CD4-positive, alpha-beta T cell (primary cell): ENCODE results near the gene SNTG2. TPM values are rescaled to one million over a fixed set of nuclear protein-coding genes. Genes with fewer than 3 reads are reported as not detected.

ENCODE experiments used
- ATAC-seq: fragments of 200-7000 bp; cut with Tn5 transposase; one replicate; pipeline ENCODE4 v1.10.0; 2022; ENCODE audit warnings: mild to moderate bottlenecking; ENCODE audit not compliant: poor library complexity
- CTCF ChIA-PET: fragments of 350-600 bp; sonication (Branson Sonifier 250); formaldehyde crosslinking; loops from one replicate; lab custom pipeline; 2021; ENCODE audit warnings: antibody characterized with exemption, inconsistent platforms; lab: Charles Lee
- POLR2A ChIA-PET: fragments of 350-600 bp; sonication (Branson Sonifier 250); formaldehyde crosslinking; loops from one replicate; lab custom pipeline; 2021; ENCODE audit warnings: antibody characterized with exemption, inconsistent platforms; lab: Charles Lee
- DNase-seq, 14 experiments: peaks; one replicate each; pipeline ENCODE4 v3.0.0-alpha.2; 2013 to 2020; ENCODE audit warnings: mixed read lengths in 2 of 14
- H3K27ac ChIP-seq, 2 donors: one replicate each; pipeline versions ENCODE4 v1.5.1 to v1.7.0; 2013; ENCODE audit warnings: low read length in 2 of 2, low read depth in 1 of 2, mild to moderate bottlenecking in 1 of 2
- H3K27me3 ChIP-seq, 2 experiments: 1 replicate in 1 of 2; 2 replicates in 1 of 2; pipeline versions ENCODE4 v1.6.1 to v1.7.0; 2013; ENCODE audit warnings: low read length in 2 of 2, control low read depth in 1 of 2, mild to moderate bottlenecking in 1 of 2, moderate library complexity in 1 of 2; ENCODE audit not compliant: insufficient read depth in 2 of 2, control insufficient read depth in 1 of 2
- H3K36me3 ChIP-seq: one replicate; pipeline ENCODE4 v1.6.1; 2013; ENCODE audit warnings: low read length, control low read depth; ENCODE audit not compliant: insufficient read depth
- H3K4me1 ChIP-seq: one replicate; pipeline ENCODE4 v1.6.1; 2013; ENCODE audit warnings: low read length, control low read depth; ENCODE audit not compliant: insufficient read depth
- H3K4me3 ChIP-seq: one replicate; pipeline ENCODE4 v1.5.1; 2013; ENCODE audit warnings: mild to moderate bottlenecking, low read length, moderate library complexity
- H3K9me3 ChIP-seq, 2 experiments: 1 replicate in 1 of 2; 2 replicates in 1 of 2; pipeline versions ENCODE4 v1.6.1 to v1.7.0; 2013; ENCODE audit warnings: low read length in 2 of 2, mild to moderate bottlenecking in 2 of 2, control low read depth in 1 of 2, moderate library complexity in 1 of 2; ENCODE audit not compliant: control insufficient read depth in 1 of 2, insufficient read depth in 1 of 2
- H3K27ac Mint-ChIP-seq: one replicate; pipeline ENCODE4 v1.8.0; 2020; ENCODE audit warnings: mixed read lengths
- H3K27me3 Mint-ChIP-seq: one replicate; pipeline ENCODE4 v1.8.0; 2021; ENCODE audit warnings: mixed read lengths
- H3K36me3 Mint-ChIP-seq: one replicate; pipeline ENCODE4 v1.8.0; 2021; ENCODE audit warnings: low read depth, mixed read lengths
- H3K4me1 Mint-ChIP-seq: one replicate; pipeline ENCODE4 v1.8.0; 2021; ENCODE audit warnings: low read depth, mixed read lengths
- H3K4me3 Mint-ChIP-seq: one replicate; pipeline ENCODE4 v1.8.0; 2020; ENCODE audit warnings: mild to moderate bottlenecking, mixed read lengths
- H3K9me3 Mint-ChIP-seq: one replicate; pipeline ENCODE4 v1.8.0; 2020; ENCODE audit warnings: mixed read lengths
- CTCF ChIP-seq: fragments of 200-600 bp; IDR thresholded peaks from one replicate; pipeline ENCODE4 v1.8.0; 2022; ENCODE audit warnings: antibody characterized with exemption, mild to moderate bottlenecking
- intact Hi-C, 2 experiments: fragments of 100-400 bp; cut with DNase I in 1 of 2; cut with micrococcal nuclease in 1 of 2; formaldehyde crosslinking; loops; one replicate each; pipeline versions ENCODE4 v1.15.1 to v1.9.0; 2023 to 2025; cut with DNase I, micrococcal nuclease
- total RNA-seq, 174 experiments: library from RNA in 2 of 174; stranded (reverse) in 2 of 174; gene quantifications; one replicate each; pipeline ENCODE4 v1.2.3 and lab custom pipeline; 2021 to 2026

SNTG2 gene
- total RNA-seq, 2 experiments from 2014 or later = 1.1 to 1.5 TPM

GRCh38 chr2:1037066-1037465 lies 86.4 kb downstream of the SNTG2 start:
- Mint-ChIP-seq H3K4me3 (no peak overlapping the region), H3K9me3 (peaks cover 3% of the 10 kb centered on the region), H3K4me1 (no peaks in the 10 kb centered on the region), H3K36me3 (no peaks in the 10 kb centered on the region), H3K27ac (no peak overlapping the region), H3K27me3 (no peaks in the 10 kb centered on the region)
- H3K27ac ChIP-seq = no peak overlapping the region
- no peaks in the 10 kb centered on the region for H3K9me3 ChIP-seq
- no peaks in the 10 kb centered on the region for H3K36me3 ChIP-seq
- ChIA-PET POLR2A (no interaction called here), CTCF (no interaction called here)
- H3K27me3 ChIP-seq = no peaks in the 10 kb centered on the region
- peaks cover 6% of the 10 kb centered on the region for H3K4me1 ChIP-seq
- TF ChIP-seq CTCF = no peak
- no peak for ATAC-seq
- intact Hi-C loops = no loop called here
- no peak overlapping the region for H3K4me3 ChIP-seq
- DNase-seq = no peak

GRCh38 chr2:1039549-1039948 lies 88.9 kb downstream of the SNTG2 start:
- CTCF ChIA-PET = no interaction called here
- H3K27ac Mint-ChIP-seq = no peak overlapping the region
- POLR2A ChIA-PET = no interaction called here
- no peaks in the 10 kb centered on the region for H3K9me3 Mint-ChIP-seq
- no peak for ATAC-seq
- H3K4me3 Mint-ChIP-seq = no peak overlapping the region
- Histone ChIP-seq H3K4me3 (no peak overlapping the region), H3K36me3 (no peaks in the 10 kb centered on the region), H3K27ac (no peak overlapping the region), H3K9me3 (no peaks in the 10 kb centered on the region), H3K4me1 (no peaks in the 10 kb centered on the region), H3K27me3 (no peaks in the 10 kb centered on the region)
- H3K27me3 Mint-ChIP-seq = peaks cover 4% of the 10 kb centered on the region
- intact Hi-C loops = no loop called here
- no peak for TF ChIP-seq CTCF
- H3K4me1 Mint-ChIP-seq = no peaks in the 10 kb centered on the region
- no peaks in the 10 kb centered on the region for H3K36me3 Mint-ChIP-seq
- no peak for DNase-seq

- DNase-seq = no peak
- Mint-ChIP-seq H3K9me3 (peaks cover 6% of the 10 kb centered on the region), H3K27ac (no peak overlapping the region), H3K4me3 (no peak overlapping the region), H3K4me1 (no peaks in the 10 kb centered on the region), H3K27me3 (peaks cover 6% of the 10 kb centered on the region), H3K36me3 (no peaks in the 10 kb centered on the region)
- ChIA-PET POLR2A (no interaction called here), CTCF (no interaction called here)
- Histone ChIP-seq H3K36me3 (no peaks in the 10 kb centered on the region), H3K4me3 (no peak overlapping the region), H3K4me1 (no peaks in the 10 kb centered on the region), H3K9me3 (no peaks in the 10 kb centered on the region), H3K27me3 (no peaks in the 10 kb centered on the region), H3K27ac (no peak overlapping the region)
- ATAC-seq = no peak
- no peak for TF ChIP-seq CTCF
- intact Hi-C loops = no loop called here
Observed at GRCh38 chr2:1041012-1041805, 90.6 kb downstream of the SNTG2 start.
